HG02852 (cell line): ENCODE results near the gene PTBP2.

Experiments used
- ATAC-seq: cut with Tn5 transposase; IDR thresholded peaks from one replicate; pipeline ENCODE4 v1.9.1; 2021; ENCODE audit warnings: mild to moderate bottlenecking, moderate library complexity; ENCODE audit not compliant: unreplicated experiment

PTBP2 gene

GRCh38 chr1:96820107-96820506 is 98.5 kb downstream of the PTBP2 start:
- no peak for ATAC-seq

GRCh38 chr1:96820671-96821070 is 99.1 kb downstream of the PTBP2 start:
- ATAC-seq, result no peak

- no peak for ATAC-seq
Measured at GRCh38 chr1:96825231-96825630, 103.6 kb downstream of the PTBP2 start.

- ATAC-seq, result no peak
Measured at GRCh38 chr1:96825950-96826576, 104.5 kb downstream of the PTBP2 start.

GRCh38 chr1:96833376-96833775 is 111.8 kb downstream of the PTBP2 start:
- no peak for ATAC-seq

GRCh38 chr1:96834986-96835385 is 113.4 kb downstream of the PTBP2 start:
- no peak for ATAC-seq

GRCh38 chr1:96837057-96837780 is 115.6 kb downstream of the PTBP2 start:
- no peak for ATAC-seq

GRCh38 chr1:96837781-96838216 is 116.2 kb downstream of the PTBP2 start:
- no peak for ATAC-seq

GRCh38 chr1:96840396-96840795 is 118.8 kb downstream of the PTBP2 start:
- ATAC-seq, result no peak

GRCh38 chr1:96842215-96842614 is 120.6 kb downstream of the PTBP2 start:
- no peak for ATAC-seq

GRCh38 chr1:96843196-96843595 is 121.6 kb downstream of the PTBP2 start:
- no peak for ATAC-seq

GRCh38 chr1:96843601-96844000 is 122.0 kb downstream of the PTBP2 start:
- ATAC-seq, result no peak

- peak; percentile 89 for ATAC-seq
Measured at GRCh38 chr1:96845464-96845863, 123.9 kb downstream of the PTBP2 start.

- ATAC-seq, result no peak
Measured at GRCh38 chr1:96861836-96862235, 140.3 kb downstream of the PTBP2 start.

GRCh38 chr1:96863449-96863848 is 141.9 kb downstream of the PTBP2 start:
- no peak for ATAC-seq
